ENCODE measurements around the gene SPRYD3. TPM values are rescaled to one million over a fixed set of nuclear protein-coding genes. Genes with fewer than 3 reads are reported as not detected.

Gene SPRYD3
- total RNA-seq, 1 experiment from 2014 or later: 18.5 TPM

DNA sequence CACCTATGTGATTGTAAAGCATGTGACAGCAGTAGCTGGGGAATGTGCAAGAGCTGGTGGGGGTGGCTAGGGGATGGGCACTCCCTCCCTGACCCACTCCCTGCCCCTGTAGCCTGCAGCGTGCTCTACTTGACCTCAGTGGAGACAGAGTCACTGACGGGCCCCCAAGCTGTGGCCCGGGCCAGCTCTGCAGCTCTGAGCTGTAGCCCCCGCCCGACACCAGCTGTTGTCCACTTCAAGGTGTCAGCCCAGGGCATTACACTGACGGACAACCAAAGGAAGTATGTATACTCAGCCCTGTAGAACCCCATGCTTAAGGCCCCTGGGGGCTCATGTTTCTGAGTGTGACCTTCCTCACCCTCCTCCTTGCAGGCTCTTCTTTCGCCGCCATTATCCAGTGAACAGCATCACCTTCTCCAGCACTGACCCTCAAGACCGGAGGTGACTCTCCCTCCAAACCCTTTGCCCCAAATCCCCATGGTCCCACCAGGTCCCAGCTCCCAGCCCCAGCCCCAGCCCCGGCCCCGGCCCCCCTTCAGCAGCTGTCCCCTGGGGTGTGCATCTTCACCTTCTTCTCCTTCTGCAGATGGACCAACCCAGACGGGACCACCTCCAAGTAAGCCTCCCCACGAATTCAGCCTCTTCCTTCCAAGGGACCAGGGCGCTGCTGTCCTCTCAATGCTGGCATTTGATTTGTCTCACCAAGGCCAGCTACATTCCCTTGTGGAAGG lies 16.0 kb downstream of the SPRYD3 start:
- Histone ChIP-seq H3K9ac (ENCODE audit: low read length) (no peak overlapping the region), H3F3A (ENCODE audit: low read length, unreplicated experiment) (no peaks in the 10 kb centered on the region), H2AFZ (ENCODE audit: low read length) (no peak overlapping the region), H3K9me3 (ENCODE audit: low read length) (no peaks in the 10 kb centered on the region), H3K27ac (ENCODE audit: low read length) (no peak overlapping the region), H3K9me2 (replicated peaks; ENCODE audit: low read length) (no peaks in the 10 kb centered on the region), H3K79me2 (ENCODE audit: low read length) (no peaks in the 10 kb centered on the region), H3K36me3 (ENCODE audit: low read depth, low read length) (peaks cover 4% of the 10 kb centered on the region; the same call in 1 of the 2 replicates), H4K20me1 (ENCODE audit: low read length) (no peaks in the 10 kb centered on the region), H3K4me3 (ENCODE audit: low read length) (no peak overlapping the region), H3K4me2 (ENCODE audit: low read length) (no peak overlapping the region), H3K4me1 (ENCODE audit: insufficient read depth, low read length) (peaks cover 32% of the 10 kb centered on the region), H3K27me3 (ENCODE audit: low read length) (no peaks in the 10 kb centered on the region)
- ChIA-PET POLR2A (ENCODE audit: unreplicated experiment) (interaction anchor here (1.8 kb wide), 1 partner anchor 16 kb away, joined by 5 read pairs; the partner anchor contains the start of gene SPRYD3), CTCF (no interaction called here)
- TF ChIP-seq, protein P1, sequence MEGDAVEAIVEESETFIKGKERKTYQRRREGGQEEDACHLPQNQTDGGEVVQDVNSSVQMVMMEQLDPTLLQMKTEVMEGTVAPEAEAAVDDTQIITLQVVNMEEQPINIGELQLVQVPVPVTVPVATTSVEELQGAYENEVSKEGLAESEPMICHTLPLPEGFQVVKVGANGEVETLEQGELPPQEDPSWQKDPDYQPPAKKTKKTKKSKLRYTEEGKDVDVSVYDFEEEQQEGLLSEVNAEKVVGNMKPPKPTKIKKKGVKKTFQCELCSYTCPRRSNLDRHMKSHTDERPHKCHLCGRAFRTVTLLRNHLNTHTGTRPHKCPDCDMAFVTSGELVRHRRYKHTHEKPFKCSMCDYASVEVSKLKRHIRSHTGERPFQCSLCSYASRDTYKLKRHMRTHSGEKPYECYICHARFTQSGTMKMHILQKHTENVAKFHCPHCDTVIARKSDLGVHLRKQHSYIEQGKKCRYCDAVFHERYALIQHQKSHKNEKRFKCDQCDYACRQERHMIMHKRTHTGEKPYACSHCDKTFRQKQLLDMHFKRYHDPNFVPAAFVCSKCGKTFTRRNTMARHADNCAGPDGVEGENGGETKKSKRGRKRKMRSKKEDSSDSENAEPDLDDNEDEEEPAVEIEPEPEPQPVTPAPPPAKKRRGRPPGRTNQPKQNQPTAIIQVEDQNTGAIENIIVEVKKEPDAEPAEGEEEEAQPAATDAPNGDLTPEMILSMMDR (conservative IDR thresholded peaks at IDR 0.05; ENCODE audit: low read depth, low read length): no peak
- TF ChIP-seq EZH2 (IDR thresholded peaks at IDR 0.05; ENCODE audit: low read length, unreplicated experiment) (no peak), EZH2phosphoT487 (IDR thresholded peaks at IDR 0.05; ENCODE audit: borderline replicate concordance, low read length) (no peak)
- ATAC-seq (no peak), DNase-seq (no peak)
- intact Hi-C loops (cut with micrococcal nuclease): loop anchor here (10.0 kb wide), 1 partner anchor 112 kb away; no protein-coding TSS in a partner anchor
- no TSS peak for BruUV-seq (replicated peaks)

DNA sequence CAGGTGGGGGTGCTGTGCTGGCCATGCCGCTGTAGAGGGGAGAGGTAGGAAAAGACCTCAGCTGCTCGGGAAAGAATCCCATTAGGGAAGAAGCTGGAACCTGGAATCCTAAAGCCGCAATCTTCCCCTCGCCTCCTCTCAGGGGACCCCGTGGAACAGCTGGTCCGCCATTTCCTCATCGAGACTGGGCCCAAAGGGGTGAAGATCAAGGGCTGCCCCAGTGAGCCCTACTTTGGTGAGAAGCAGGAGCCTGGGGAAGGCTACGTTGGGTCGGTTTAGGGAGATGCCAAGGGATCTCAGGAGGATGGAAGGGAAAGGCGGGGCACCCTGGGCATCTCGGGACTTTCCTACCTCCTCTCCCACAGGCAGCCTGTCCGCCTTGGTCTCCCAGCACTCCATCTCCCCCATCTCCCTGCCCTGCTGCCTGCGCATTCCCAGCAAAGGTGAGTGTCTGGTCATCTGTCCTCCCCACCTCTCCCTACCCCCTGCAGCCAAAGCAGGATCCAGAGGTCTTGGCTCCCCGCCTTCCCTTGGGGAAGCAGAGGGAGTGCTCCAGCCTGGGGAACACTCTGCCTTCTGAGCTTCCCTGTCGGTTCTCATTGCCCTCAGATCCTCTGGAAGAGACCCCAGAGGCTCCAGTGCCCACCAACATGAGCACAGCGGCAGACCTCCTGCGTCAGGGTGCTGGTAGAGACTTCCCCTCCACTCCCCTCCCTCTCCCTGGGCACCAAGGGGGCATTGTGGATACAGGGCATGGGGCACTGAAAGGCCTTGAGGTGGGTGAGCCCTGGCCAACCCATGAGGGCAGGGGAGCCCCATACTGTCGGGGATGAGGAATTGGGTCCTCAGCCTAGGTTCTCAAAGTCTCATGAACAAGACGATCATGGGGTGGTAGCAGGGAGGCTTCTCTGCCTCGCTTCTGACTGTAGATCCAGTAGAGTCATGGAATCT lies 16.9 kb downstream of the SPRYD3 start:
- H3K27me3 ChIP-seq (ENCODE audit: low read length): no peaks in the 10 kb centered on the region
- H3K36me3 ChIP-seq (ENCODE audit: low read depth, low read length): peaks cover 4% of the 10 kb centered on the region; the same call in 1 of the 2 replicates
- ATAC-seq (no peak), DNase-seq (no peak)
- H3K27ac ChIP-seq (ENCODE audit: low read length): no peak overlapping the region
- no peak overlapping the region for H2AFZ ChIP-seq (ENCODE audit: low read length)
- H3K79me2 ChIP-seq (ENCODE audit: low read length): no peaks in the 10 kb centered on the region
- intact Hi-C loops (cut with micrococcal nuclease): loop anchor here (10.0 kb wide), 1 partner anchor 113 kb away; no protein-coding TSS in a partner anchor
- no peaks in the 10 kb centered on the region for H3K9me2 ChIP-seq (replicated peaks; ENCODE audit: low read length)
- H3K4me1 ChIP-seq (ENCODE audit: insufficient read depth, low read length): peaks cover 32% of the 10 kb centered on the region
- POLR2A ChIA-PET (ENCODE audit: unreplicated experiment): interaction anchor here (1.0 kb wide), 1 partner anchor 56 kb away, joined by 5 read pairs; the partner anchor contains the start of gene EIF4B
- no peak overlapping the region for H3K4me3 ChIP-seq (ENCODE audit: low read length)
- H3K4me2 ChIP-seq (ENCODE audit: low read length): peak overlapping the region; percentile 48; the same call in 1 of the 2 replicates
- no peaks in the 10 kb centered on the region for H3K9me3 ChIP-seq (ENCODE audit: low read length)
- CTCF ChIA-PET: interaction anchor here (0.5 to 1.8 kb wide), 6 partner anchors 14 to 500 kb away, joined by 3 to 13 read pairs (median 4); partner anchors contain the start of gene SPRYD3
- no peak overlapping the region for H3K9ac ChIP-seq (ENCODE audit: low read length)
- TF ChIP-seq EZH2 (IDR thresholded peaks at IDR 0.05; ENCODE audit: low read length, unreplicated experiment) (no peak), EZH2phosphoT487 (IDR thresholded peaks at IDR 0.05; ENCODE audit: borderline replicate concordance, low read length) (no peak)
- TF ChIP-seq, protein P1 (conservative IDR thresholded peaks at IDR 0.05; ENCODE audit: low read depth, low read length): no peak
- no TSS peak for BruUV-seq (replicated peaks)
- H3F3A ChIP-seq (ENCODE audit: low read length, unreplicated experiment): no peaks in the 10 kb centered on the region
- no peaks in the 10 kb centered on the region for H4K20me1 ChIP-seq (ENCODE audit: low read length)

Measured in PC-3 (cell line).